WTC11 (cell line): ENCODE results near the gene FBN3. TPM values are rescaled to one million over a fixed set of nuclear protein-coding genes. Genes with fewer than 3 reads are reported as not detected.

Experiments used
- ATAC-seq: fragments of 200-7000 bp; cut with Tn5 transposase; 2 replicates; pipeline ENCODE4 v1.10.0; 2021; ENCODE audit warnings: mild to moderate bottlenecking, moderate library complexity
- CTCF ChIA-PET: fragments of 300-600 bp; sonication (Branson Sonifier 250); formaldehyde crosslinking; loops from one replicate; lab custom pipeline; 2021; ENCODE audit warnings: antibody characterized with exemption; lab: Charles Lee
- POLR2A ChIA-PET: fragments of 350-600 bp; sonication (Branson Sonifier 250); formaldehyde crosslinking; loops from one replicate; lab custom pipeline; 2021; ENCODE audit warnings: antibody characterized with exemption; lab: Charles Lee
- DNase-seq: peaks from one replicate; pipeline ENCODE4 v3.0.0; 2021; ENCODE audit warnings: low spot score
- H3K27ac Mint-ChIP-seq: 2 replicates; pipeline ENCODE4 v1.8.0; 2021; ENCODE audit warnings: mixed read lengths
- H3K27me3 Mint-ChIP-seq: 2 replicates; pipeline ENCODE4 v1.8.0; 2021; ENCODE audit warnings: low read depth, mild to moderate bottlenecking, moderate library complexity, mixed read lengths
- H3K36me3 Mint-ChIP-seq: 2 replicates; pipeline ENCODE4 v1.8.0; 2021; ENCODE audit warnings: mixed read lengths
- H3K4me1 Mint-ChIP-seq: 2 replicates; pipeline ENCODE4 v1.8.0; 2022; ENCODE audit warnings: mixed read lengths
- H3K4me3 Mint-ChIP-seq: 2 replicates; pipeline ENCODE4 v1.8.0; 2021; ENCODE audit warnings: mild to moderate bottlenecking, moderate library complexity, mixed read lengths
- H3K9me3 Mint-ChIP-seq: 2 replicates; pipeline ENCODE4 v1.8.0; 2021; ENCODE audit warnings: mixed read lengths
- FOXP1 ChIP-seq: sonication (generic); formaldehyde crosslinking; IDR thresholded peaks from 2 replicates; pipeline ENCODE4 v1.8.0; 2022; ENCODE audit warnings: missing genetic modification reagents, mild to moderate bottlenecking, moderate library complexity, borderline replicate concordance
- JUN ChIP-seq: sonication (generic); formaldehyde crosslinking; IDR thresholded peaks from 2 replicates; pipeline ENCODE4 v1.8.0; 2023; ENCODE audit warnings: mild to moderate bottlenecking, missing genetic modification reagents
- KAT7 ChIP-seq: sonication (generic); formaldehyde crosslinking; IDR thresholded peaks from 2 replicates; pipeline ENCODE4 v1.8.1; 2023; ENCODE audit warnings: missing genetic modification reagents, mild to moderate bottlenecking, borderline replicate concordance
- MYBL2 ChIP-seq: sonication (generic); formaldehyde crosslinking; IDR thresholded peaks from 2 replicates; pipeline ENCODE4 v1.8.1; 2023; ENCODE audit warnings: mild to moderate bottlenecking, moderate library complexity, missing genetic modification reagents
- NR3C1 ChIP-seq: sonication (generic); formaldehyde crosslinking; conservative IDR thresholded peaks from 2 replicates; pipeline ENCODE4 v1.8.1; 2023; ENCODE audit warnings: low read depth, mild to moderate bottlenecking, missing genetic modification reagents
- OVOL2 ChIP-seq: fragments of 250-450 bp; sonication (Bioruptor Pico); IDR thresholded peaks from 2 replicates; pipeline ENCODE4 v1.9.0; 2021; ENCODE audit warnings: mild to moderate bottlenecking, borderline replicate concordance
- TP53 ChIP-seq: sonication (generic); formaldehyde crosslinking; IDR thresholded peaks from 2 replicates; pipeline ENCODE4 v1.8.1; 2023; ENCODE audit warnings: mild to moderate bottlenecking, missing genetic modification reagents
- ZBTB21 ChIP-seq: sonication (generic); formaldehyde crosslinking; IDR thresholded peaks from 2 replicates; pipeline ENCODE4 v1.8.1; 2023; ENCODE audit warnings: mild to moderate bottlenecking, missing genetic modification reagents, borderline replicate concordance
- ZNF263 ChIP-seq: sonication (generic); formaldehyde crosslinking; IDR thresholded peaks from 2 replicates; pipeline ENCODE4 v1.8.1; 2022; ENCODE audit warnings: low read depth, mild to moderate bottlenecking, moderate library complexity, missing genetic modification reagents
- ZNF416 ChIP-seq: fragments of 250-450 bp; sonication (Bioruptor Pico); IDR thresholded peaks from 2 replicates; pipeline ENCODE4 v1.9.0; 2021; ENCODE audit warnings: mild to moderate bottlenecking, inconsistent platforms
- ZNF423 ChIP-seq: fragments of 250-450 bp; sonication (Bioruptor Pico); IDR thresholded peaks from 2 replicates; pipeline ENCODE4 v2.1.2; 2022; ENCODE audit warnings: mild to moderate bottlenecking, moderate library complexity
- ZNF671 ChIP-seq: fragments of 250-450 bp; sonication (Bioruptor Pico); IDR thresholded peaks from 2 replicates; pipeline ENCODE4 v1.8.0; 2021; ENCODE audit warnings: mild to moderate bottlenecking
- total RNA-seq: library from RNA; stranded (reverse); gene quantifications from 3 replicates; pipeline ENCODE4 v1.2.3, GENCODE V29; 2021
- TF ChIP-seq, protein P1 (sequence below): sonication (generic); formaldehyde crosslinking; IDR thresholded peaks from 2 replicates; pipeline ENCODE4 v1.8.1; 2022; ENCODE audit warnings: mild to moderate bottlenecking, missing genetic modification reagents, moderate library complexity, borderline replicate concordance
- TF ChIP-seq, protein P2 (sequence below): fragments of 250-450 bp; sonication (Bioruptor Pico); IDR thresholded peaks from 2 replicates; pipeline ENCODE4 v1.9.0; 2021; ENCODE audit warnings: mild to moderate bottlenecking, borderline replicate concordance
- TF ChIP-seq, protein P3 (sequence below): sonication (generic); formaldehyde crosslinking; IDR thresholded peaks from 2 replicates; pipeline ENCODE4 v1.8.1; 2023; ENCODE audit warnings: mild to moderate bottlenecking, missing genetic modification reagents
- TF ChIP-seq, protein P4 (sequence below): sonication (generic); formaldehyde crosslinking; IDR thresholded peaks from 2 replicates; pipeline ENCODE4 v1.8.1; 2022; ENCODE audit warnings: low read depth, mild to moderate bottlenecking, moderate library complexity, missing genetic modification reagents, borderline replicate concordance

Gene FBN3
- total RNA-seq, 1 experiment from 2014 or later: 54.8 TPM

DNA sequence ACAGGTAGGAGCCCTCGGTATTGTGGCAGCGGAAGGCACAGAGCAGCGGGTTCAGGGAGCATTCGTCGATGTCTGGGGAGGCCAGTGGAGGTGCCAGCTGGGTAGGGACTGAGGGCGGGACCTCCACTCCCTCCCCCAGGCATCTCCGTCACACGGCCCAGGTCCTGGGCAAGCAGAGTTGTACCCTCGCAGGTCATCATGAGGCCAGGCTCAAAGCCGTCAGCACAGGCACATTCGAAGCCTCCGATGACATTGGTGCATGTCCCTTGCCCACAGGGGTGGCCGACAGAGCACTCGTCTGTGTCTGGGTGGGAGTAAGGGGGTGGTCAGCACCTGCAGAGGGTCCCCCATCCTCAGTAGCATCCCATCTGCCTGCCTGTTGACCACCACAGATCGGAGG is 61.5 kb downstream of the FBN3 start:
- ChIA-PET CTCF (interaction anchor here (0.7 kb wide), 1 partner anchor 19 kb away, joined by 3 read pairs; no protein-coding TSS in a partner anchor), POLR2A (interaction anchor here (0.7 kb wide), 1 partner anchor 27 kb away, joined by 7 read pairs; no protein-coding TSS in a partner anchor)
- H3K4me1 Mint-ChIP-seq: no peaks in the 10 kb centered on the region
- TF ChIP-seq OVOL2 (CRISPR knock-in tag) (no peak), ZBTB21 (CRISPR knock-in tag) (no peak), ZNF423 (CRISPR knock-in tag) (no peak), MYBL2 (CRISPR knock-in tag) (no peak), ZNF416 (CRISPR knock-in tag) (no peak), TP53 (CRISPR knock-in tag) (no peak), KAT7 (CRISPR knock-in tag) (no peak), NR3C1 (CRISPR knock-in tag) (no peak), ZNF671 (CRISPR knock-in tag) (no peak)
- TF ChIP-seq, protein P1, sequence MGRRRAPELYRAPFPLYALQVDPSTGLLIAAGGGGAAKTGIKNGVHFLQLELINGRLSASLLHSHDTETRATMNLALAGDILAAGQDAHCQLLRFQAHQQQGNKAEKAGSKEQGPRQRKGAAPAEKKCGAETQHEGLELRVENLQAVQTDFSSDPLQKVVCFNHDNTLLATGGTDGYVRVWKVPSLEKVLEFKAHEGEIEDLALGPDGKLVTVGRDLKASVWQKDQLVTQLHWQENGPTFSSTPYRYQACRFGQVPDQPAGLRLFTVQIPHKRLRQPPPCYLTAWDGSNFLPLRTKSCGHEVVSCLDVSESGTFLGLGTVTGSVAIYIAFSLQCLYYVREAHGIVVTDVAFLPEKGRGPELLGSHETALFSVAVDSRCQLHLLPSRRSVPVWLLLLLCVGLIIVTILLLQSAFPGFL (CRISPR knock-in tag): no peak
- TF ChIP-seq, protein P2, sequence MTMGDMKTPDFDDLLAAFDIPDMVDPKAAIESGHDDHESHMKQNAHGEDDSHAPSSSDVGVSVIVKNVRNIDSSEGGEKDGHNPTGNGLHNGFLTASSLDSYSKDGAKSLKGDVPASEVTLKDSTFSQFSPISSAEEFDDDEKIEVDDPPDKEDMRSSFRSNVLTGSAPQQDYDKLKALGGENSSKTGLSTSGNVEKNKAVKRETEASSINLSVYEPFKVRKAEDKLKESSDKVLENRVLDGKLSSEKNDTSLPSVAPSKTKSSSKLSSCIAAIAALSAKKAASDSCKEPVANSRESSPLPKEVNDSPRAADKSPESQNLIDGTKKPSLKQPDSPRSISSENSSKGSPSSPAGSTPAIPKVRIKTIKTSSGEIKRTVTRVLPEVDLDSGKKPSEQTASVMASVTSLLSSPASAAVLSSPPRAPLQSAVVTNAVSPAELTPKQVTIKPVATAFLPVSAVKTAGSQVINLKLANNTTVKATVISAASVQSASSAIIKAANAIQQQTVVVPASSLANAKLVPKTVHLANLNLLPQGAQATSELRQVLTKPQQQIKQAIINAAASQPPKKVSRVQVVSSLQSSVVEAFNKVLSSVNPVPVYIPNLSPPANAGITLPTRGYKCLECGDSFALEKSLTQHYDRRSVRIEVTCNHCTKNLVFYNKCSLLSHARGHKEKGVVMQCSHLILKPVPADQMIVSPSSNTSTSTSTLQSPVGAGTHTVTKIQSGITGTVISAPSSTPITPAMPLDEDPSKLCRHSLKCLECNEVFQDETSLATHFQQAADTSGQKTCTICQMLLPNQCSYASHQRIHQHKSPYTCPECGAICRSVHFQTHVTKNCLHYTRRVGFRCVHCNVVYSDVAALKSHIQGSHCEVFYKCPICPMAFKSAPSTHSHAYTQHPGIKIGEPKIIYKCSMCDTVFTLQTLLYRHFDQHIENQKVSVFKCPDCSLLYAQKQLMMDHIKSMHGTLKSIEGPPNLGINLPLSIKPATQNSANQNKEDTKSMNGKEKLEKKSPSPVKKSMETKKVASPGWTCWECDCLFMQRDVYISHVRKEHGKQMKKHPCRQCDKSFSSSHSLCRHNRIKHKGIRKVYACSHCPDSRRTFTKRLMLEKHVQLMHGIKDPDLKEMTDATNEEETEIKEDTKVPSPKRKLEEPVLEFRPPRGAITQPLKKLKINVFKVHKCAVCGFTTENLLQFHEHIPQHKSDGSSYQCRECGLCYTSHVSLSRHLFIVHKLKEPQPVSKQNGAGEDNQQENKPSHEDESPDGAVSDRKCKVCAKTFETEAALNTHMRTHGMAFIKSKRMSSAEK (CRISPR knock-in tag): no peak
- TF ChIP-seq, protein P3, sequence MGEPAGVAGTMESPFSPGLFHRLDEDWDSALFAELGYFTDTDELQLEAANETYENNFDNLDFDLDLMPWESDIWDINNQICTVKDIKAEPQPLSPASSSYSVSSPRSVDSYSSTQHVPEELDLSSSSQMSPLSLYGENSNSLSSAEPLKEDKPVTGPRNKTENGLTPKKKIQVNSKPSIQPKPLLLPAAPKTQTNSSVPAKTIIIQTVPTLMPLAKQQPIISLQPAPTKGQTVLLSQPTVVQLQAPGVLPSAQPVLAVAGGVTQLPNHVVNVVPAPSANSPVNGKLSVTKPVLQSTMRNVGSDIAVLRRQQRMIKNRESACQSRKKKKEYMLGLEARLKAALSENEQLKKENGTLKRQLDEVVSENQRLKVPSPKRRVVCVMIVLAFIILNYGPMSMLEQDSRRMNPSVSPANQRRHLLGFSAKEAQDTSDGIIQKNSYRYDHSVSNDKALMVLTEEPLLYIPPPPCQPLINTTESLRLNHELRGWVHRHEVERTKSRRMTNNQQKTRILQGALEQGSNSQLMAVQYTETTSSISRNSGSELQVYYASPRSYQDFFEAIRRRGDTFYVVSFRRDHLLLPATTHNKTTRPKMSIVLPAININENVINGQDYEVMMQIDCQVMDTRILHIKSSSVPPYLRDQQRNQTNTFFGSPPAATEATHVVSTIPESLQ: no peak
- no peaks in the 10 kb centered on the region for H3K9me3 Mint-ChIP-seq
- peaks cover 38% of the 10 kb centered on the region for H3K36me3 Mint-ChIP-seq
- no peaks in the 10 kb centered on the region; the same call in 1 of the 2 replicates for H3K27me3 Mint-ChIP-seq
- ATAC-seq: no peak
- no peak overlapping the region for H3K4me3 Mint-ChIP-seq
- DNase-seq: no peak
- H3K27ac Mint-ChIP-seq: no peak overlapping the region

DNA sequence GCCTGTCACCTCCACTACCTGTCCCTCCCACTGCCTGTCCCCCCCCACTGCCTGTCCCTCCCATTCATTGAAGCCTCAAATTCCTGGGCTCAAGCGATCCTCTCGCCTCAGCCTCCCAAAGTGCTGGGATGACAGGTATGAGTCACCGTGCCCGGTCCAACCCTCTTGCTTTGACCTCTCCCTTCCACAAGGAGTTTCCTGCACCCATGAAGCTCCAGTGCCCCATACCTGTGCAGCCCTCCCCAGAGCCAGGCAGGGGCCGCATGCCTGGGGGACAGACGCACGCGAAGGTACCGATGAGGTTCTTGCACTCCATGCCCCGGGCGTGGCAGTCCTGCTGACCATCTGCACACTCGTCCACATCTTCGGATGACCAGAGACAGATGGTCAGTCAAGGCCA is 62.5 kb downstream of the FBN3 start:
- no peak for ATAC-seq

More for the DNA sequence above, 62.5 kb downstream of the FBN3 start:
- Mint-ChIP-seq H3K27me3 (no peaks in the 10 kb centered on the region; the same call in 1 of the 2 replicates), H3K36me3 (peaks cover 32% of the 10 kb centered on the region), H3K9me3 (no peaks in the 10 kb centered on the region), H3K4me1 (peaks cover 3% of the 10 kb centered on the region; the same call in 1 of the 2 replicates), H3K4me3 (no peak overlapping the region), H3K27ac (no peak overlapping the region)
- POLR2A ChIA-PET: no interaction called here
- CTCF ChIA-PET: no interaction called here
- TF ChIP-seq FOXP1 (CRISPR knock-in tag): no peak
- no peak for TF ChIP-seq JUN (CRISPR knock-in tag)
- TF ChIP-seq, protein P4, sequence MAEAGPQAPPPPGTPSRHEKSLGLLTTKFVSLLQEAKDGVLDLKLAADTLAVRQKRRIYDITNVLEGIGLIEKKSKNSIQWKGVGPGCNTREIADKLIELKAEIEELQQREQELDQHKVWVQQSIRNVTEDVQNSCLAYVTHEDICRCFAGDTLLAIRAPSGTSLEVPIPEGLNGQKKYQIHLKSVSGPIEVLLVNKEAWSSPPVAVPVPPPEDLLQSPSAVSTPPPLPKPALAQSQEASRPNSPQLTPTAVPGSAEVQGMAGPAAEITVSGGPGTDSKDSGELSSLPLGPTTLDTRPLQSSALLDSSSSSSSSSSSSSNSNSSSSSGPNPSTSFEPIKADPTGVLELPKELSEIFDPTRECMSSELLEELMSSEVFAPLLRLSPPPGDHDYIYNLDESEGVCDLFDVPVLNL (CRISPR knock-in tag): 0 out of 2 replicates have a peak, but pooled peaks have one; percentile 42
- no peak for TF ChIP-seq ZNF263 (CRISPR knock-in tag)
- DNase-seq: no peak
